ENCODE results near the gene KCTD16.

DNA sequence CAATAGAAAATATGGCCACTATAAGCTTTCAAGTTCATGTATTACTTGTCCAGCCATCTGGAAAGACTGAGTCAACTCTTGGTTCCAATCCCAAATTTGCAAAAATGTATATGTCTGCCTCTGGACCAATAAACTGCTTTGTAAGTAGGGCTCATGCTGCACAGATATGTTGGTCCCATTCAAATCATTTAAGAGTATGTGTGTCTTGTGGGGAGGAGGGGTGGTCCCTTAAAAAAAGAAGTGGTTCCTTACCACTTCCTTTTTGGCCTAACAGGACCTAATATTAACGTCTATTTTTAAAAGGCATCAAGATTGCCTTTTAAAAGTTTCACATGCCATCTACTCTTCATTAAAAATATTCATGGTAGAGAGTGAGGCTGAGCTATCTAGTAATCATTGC is 214.9 kb downstream of the KCTD16 start:
- TF ChIP-seq, protein P1, sequence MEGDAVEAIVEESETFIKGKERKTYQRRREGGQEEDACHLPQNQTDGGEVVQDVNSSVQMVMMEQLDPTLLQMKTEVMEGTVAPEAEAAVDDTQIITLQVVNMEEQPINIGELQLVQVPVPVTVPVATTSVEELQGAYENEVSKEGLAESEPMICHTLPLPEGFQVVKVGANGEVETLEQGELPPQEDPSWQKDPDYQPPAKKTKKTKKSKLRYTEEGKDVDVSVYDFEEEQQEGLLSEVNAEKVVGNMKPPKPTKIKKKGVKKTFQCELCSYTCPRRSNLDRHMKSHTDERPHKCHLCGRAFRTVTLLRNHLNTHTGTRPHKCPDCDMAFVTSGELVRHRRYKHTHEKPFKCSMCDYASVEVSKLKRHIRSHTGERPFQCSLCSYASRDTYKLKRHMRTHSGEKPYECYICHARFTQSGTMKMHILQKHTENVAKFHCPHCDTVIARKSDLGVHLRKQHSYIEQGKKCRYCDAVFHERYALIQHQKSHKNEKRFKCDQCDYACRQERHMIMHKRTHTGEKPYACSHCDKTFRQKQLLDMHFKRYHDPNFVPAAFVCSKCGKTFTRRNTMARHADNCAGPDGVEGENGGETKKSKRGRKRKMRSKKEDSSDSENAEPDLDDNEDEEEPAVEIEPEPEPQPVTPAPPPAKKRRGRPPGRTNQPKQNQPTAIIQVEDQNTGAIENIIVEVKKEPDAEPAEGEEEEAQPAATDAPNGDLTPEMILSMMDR (IDR thresholded peaks at IDR 0.05): no peak
- no peak for TF ChIP-seq POLR2A (IDR thresholded peaks at IDR 0.05)
